M059J (cell line): ENCODE results near the gene RGSL1. TPM values are rescaled to one million over a fixed set of nuclear protein-coding genes. Genes with fewer than 3 reads are reported as not detected.
"Not testable (repeated sequence)": the region's sequence is repeated elsewhere in the genome, so short reads cannot be mapped to it uniquely, and the experiment has no call there.

Experiments
- DNase-seq: peaks from one replicate; pipeline ENCODE4 v3.0.0-alpha.2; 2012; ENCODE audit warnings: low read depth
- total RNA-seq: library from RNA; depleted of rRNA; stranded (reverse); fragments of >200 nt; shearing (Covaris generic); gene quantifications from 2 replicates; pipeline ENCODE4 v1.2.3, GENCODE V29; 2014

RGSL1 gene
- total RNA-seq, 1 experiment from 2014 or later = not detected

DNA sequence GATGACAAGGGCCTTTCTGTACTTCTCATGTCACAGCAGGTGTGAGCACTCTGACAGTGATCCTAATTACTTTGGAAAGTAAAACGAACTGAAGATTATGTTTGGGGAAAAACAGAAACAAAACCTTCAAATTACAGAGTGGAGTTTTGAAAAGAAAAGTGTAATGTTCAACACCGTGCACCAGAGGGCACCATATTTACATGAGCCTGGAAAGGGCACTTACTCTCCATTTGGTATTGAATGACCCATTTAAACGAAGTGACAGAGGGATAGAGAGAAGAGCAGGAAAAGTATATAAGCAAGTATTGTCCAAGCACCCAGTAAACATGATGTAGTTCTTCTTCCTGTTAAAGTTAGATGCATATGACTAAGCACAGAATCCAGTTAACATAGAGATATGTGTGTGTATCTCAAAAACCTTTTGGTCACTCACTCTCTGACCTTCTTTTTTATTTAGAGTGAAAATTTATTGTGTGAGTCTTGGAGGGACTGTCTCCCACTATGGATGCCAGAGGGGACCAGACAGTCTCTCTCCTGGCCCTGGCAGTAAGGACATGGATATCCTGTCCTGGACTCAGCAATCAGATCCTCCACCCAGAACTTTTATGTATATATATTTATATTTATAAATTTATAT is 3.8 kb upstream of the RGSL1 start:
- DNase-seq = peak; percentile 51

DNA sequence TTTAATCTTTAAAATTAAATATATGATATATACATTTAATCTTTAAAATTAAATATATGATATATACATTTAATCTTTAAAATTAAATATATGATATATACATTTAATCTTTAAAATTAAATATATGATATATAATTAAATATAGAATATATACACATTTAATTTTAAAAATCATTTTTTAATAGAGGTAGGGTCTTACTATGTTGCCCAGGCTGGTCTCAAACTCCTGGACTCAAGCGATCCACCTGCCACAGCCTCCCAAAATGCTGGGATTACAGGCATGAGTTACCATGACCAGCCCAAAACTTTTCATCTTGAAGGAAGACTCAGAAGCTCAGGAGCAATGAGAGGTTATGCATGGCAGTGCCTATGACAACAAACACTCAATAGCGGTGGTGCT is 2.8 kb upstream of the RGSL1 start:
- DNase-seq = not testable (repeated sequence)

DNA sequence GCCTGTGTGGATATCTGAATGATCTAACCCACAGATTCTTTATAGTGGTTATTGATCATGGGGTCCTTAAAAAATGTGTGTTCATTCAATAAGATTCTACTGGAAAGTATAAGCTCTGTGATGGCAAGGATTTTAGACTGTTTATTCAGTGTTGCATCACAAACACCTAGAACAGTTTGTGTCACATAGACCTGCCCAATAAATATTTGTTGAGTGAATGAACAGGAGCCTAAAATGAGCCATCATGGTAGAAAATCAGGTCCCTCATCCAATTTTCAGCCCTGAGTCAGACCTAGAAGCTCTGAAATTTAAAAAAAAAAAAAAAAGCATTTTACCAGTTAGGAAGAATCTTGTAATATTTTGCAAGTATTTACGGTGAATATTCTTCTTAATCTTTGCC is 2.3 kb upstream of the RGSL1 start:
- no peak for DNase-seq

DNA sequence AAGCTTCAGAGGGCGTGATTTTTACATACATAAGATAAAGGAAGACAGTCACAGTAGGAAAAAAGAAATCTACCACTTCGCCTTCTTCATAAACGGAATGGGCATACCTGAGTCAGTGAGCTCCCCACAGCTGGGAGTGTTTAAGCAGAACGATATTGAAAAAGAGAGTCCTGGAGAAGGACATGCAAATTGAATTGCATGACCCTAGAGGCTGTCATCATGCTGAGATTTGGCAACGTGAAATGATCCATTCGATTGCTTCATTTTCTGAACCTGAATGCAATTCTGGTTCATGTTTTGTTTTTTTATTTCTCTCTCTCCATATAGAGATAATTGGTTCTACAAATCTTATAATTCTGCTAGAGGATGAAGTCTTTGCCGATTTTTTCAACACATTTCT is 3.7 kb downstream of the RGSL1 start:
- DNase-seq = no peak

DNA sequence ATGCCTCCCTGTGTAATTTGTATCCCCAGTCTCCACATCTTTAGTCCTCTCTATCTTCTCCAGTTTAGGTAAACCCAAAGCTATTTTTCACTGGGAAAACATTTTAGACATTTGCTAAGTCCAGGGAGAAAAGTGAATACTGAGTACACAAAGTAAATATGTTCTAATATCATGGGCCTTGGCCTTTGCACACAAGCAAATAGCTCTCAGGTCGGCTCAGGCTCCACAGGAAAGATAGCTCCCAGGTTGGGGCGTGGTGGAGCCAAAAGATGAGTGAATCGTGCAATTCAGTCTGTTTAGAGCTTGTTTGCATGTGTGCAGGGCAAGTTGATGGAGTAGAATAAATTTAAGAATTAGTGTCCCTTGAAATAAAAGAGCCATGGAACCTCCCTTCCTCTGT is 7.9 kb downstream of the RGSL1 start:
- no peak for DNase-seq

DNA sequence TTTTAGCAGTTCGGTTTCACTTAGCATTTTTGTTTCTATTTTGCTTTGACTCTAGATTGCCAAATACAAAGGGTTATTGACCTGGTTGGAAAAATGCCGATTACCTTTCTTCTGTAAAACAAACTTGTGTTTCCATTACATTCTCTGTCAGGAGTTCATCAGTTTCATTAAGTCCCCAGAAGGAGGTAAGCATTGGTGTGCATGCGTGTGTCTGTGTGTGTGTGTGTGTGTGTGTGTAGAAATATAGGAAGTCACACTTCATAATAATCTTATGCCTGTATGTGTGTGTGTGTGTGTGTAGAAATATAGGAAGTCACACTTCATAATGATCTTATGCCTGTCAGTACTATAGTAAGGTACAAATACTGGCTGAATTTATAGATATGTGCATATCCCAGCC is 10.0 kb downstream of the RGSL1 start:
- no peak for DNase-seq

DNA sequence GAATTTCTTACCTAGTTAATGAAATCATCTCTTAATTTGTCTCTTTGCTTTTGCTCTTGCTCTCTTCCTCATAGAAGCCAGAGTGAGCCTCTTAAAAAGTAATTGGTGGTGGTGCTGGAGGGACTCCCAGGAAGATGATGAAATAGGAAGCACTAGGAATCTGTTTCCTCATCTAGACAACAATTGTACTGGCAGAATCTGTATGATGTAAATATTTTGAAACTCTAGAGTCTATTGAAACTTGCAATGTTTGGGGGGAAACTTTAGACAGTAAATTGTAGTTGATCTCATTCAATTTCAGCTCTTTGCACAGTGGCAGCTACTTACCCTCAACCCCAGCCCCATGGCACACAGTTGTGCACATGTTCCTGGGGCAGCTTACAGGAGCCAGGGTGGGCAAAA is 10.6 kb downstream of the RGSL1 start:
- no peak for DNase-seq

DNA sequence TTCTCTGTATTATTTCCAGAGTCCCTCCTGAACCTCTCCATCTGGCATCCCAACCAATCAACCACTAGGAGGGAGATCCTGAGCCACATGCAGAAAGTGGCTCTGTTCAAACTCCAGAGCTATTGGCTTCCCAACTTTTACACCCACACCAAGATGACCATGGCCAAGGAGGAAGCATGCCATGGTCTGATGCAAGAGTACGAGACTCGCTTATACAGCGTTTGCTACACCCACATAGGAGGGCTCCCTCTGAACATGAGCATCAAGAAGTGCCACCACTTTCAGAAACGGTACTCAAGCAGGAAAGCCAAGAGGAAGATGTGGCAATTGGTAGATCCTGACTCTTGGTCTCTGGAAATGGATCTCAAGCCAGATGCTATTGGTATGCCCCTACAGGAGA is 23.6 kb downstream of the RGSL1 start:
- no peak for DNase-seq

DNA sequence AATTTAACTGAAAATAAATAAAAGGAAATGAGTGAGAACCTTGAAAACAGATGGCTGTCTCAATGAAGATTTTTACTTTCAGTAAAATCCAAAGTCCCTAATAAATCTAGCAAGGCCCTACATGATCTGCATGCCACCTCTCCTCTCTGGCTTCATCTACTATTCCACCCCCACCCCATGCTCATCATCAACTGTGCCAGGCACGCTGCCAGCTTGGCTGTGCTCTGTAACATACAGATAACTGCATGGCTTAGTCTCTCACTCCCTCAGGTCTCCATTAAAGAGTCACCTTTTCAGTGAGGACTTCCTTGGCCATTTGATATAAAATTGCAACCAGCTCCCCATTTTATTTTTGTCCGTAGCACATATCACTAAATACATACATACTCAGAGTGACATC is 26.7 kb downstream of the RGSL1 start:
- DNase-seq = no peak

DNA sequence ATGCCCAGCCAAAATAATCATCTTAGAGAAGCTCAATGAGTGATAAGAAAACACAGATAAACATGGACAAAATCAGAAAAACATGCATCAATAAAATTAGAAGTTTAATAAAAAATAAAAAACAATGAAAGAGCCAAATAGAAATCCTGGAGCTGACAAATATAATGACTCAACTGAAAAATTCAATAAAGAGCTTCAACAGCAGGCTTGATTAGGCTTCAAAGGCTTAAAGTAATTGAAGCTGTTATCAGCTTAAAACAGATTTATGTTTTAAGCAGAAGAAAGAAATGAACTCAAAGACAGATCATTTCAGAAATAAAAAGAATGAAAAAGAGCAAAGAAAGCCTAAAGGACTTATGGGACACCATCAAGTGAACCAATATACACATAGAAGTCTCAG is 28.3 kb downstream of the RGSL1 start:
- DNase-seq = no peak

DNA sequence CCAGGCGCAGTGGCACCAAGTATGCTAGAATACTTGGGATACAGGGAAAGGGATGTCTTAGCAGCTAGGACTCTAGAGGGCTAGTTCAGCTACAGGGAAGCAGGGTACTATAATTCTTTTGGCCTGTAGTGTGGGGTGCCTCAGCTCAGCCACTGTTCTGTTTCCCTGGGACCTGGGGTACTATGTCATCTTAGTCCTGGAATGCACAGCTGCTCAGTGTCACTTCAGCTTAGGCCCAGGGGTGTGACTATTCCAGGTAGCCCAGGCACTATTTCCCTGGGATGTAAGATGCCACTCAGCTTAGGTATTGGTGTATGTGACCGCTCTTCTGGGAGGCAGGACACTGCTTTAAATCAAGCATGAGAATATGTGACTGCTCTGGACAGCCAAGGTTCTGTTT is 34.1 kb downstream of the RGSL1 start:
- no peak for DNase-seq

DNA sequence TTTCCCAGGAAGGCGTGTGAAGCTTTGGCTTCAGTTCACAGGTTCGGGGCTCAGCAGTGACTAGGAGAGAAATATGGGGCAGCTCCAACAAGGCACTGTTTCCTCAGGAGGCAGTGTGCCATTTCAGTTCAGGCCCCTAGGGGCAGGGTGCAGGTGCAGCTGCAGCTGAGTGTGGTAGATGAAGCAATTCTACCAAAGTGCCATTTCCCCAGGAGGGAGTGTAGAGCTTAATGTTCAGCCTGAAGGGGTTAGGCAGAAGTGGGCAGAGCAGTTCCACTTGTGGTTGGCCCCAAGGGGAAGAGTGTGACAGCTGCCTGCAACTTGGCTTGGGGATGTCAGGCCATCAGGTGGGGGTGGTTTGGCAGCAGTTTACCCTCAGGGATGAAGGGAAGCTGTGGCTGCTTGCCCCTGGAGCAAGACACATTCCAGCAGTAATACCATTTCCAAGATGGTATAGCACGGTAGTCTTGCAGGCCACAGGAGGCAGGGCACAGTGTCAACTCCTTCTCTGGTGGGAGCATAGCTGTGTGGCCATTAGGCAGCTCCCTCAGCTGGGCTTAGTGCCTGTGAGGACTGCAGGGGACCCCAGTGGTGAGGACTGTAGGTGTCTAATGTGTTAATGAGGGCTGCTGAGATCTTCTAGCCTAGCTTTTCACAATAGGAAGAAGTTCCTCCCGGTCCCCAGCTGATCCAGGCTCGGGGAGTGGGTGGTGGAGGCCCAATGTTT is 34.7 kb downstream of the RGSL1 start:
- no peak for DNase-seq

DNA sequence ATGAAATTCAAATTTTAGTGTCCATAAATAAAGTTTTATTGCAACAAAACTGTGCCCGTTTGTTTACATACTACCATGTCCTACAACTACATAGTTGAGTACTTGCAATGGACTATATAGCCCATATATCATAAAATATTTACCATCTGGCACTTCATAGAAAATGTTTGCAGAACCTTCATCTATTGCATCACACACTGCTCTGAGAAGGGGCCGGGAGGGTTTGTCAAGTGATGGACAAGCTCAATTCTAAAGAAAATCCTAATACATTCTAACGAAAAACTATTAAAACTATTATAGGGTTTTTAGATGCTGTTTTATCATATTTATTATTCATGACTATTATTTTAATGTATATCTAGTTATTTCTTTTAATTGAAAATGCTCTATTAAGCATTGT is 35.9 kb downstream of the RGSL1 start:
- no peak for DNase-seq

DNA sequence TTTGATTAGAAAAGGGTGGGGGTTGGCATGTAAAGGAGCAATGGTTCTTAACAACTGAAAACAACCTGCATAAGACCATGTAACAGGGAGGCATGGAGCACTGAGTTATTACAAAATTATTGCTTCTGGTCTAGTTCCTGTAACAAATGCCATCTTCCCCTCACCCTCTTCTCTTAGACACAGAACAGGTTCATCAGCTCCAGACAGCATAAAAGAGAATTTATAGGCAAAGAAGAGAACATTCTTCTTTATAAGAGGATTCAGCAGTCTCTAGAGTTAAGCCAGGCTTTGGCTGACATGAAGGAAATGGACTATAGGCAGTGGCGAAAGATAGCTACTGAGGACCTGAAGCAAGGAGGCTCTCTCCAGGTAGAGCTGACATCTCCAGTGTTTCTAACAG is 38.9 kb downstream of the RGSL1 start:
- DNase-seq = no peak

DNA sequence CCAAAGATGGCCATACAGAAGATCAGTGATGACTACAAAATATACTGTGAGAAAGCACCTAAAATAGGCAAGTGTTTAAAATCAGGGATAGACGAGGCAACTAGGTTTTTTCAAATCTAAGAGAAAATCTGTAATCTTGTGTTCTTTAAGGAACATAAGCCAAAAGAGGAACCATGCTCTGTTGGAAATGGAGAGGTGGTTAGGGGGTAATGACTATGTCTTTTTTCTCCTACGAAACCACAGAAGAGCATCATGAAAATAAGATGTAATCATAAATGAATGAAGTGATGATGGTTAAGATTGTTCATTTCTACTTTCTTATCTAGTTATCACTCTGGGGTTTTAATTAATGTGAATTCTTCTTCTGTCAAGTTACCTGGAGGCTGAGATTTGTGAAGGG is 43.1 kb downstream of the RGSL1 start:
- no peak for DNase-seq

DNA sequence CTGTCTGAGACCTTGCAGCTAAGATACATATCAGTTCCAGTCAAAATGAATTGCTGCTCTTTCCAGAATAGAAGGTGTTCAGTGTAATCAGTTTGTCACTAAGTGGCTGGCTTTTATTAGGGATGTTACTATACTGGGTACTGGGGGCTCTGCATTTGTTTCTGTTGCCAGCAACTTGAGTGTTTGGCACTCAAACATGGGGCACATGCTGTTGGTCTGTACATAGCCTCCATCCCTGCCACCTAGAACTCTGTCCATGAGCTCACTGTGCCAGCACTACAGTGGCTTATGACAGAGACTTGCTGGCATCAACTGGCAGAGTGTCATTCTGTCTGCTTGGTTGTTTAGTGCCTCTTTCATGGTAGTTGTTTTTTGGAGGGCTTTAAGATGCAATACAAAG is 45.1 kb downstream of the RGSL1 start:
- no peak for DNase-seq

DNA sequence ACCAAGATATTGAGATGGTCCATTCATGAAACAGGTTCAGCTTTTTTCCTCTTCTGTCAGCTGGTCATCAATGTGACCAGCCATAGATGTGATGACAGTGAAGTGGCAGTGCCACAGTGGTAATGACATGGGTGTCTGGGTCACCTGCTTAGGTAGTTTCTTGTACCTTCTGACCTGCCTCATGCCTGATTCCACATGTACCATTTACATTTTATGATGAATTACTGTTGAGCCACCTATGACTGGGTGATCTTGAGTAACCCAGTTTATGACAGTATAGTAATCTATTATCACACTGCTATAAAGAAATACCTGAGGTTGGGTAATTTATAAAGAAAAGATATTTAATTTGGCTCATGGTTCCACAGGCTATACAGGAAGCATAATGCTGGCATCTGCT is 45.7 kb downstream of the RGSL1 start:
- DNase-seq = no peak

DNA sequence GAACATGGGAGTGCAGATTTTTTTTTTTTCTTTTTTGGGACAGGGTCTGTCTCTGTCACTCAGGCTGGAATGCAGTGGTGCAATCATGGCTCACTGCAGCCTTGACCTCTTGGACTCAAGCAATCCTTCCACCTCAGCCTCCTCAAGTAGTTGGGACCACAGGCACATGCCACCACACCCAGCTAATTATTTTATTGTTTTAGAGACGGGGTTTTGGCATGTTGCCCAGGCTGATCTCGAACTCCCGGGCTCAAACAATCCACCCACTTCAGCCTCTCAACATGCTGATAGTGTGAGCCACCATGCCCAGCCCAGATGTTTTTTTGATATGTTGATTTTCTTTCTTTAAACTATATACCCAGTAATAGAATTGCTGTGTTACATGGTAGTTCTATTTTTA is 57.7 kb downstream of the RGSL1 start:
- DNase-seq = peak; percentile 25

DNA sequence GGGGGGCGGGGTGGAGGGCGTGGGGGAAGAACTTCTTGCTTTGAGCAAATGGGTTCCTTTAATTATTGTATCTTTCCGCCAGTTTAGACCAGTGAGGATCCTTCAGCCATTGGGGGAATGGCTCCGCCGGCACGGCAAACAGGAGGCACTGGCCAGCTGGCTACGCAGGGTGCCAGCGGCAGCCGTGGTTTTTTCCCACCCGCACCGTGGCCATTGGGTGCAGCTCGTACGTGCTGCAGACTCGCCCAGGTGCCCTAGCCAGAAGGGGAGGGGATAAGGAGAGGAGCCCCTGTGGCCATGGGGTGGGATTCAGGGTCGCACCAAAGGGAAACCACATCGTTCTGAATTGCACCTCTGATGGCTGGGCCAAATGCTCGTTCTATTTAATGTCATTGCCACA is 65.6 kb downstream of the RGSL1 start:
- DNase-seq = no peak

DNA sequence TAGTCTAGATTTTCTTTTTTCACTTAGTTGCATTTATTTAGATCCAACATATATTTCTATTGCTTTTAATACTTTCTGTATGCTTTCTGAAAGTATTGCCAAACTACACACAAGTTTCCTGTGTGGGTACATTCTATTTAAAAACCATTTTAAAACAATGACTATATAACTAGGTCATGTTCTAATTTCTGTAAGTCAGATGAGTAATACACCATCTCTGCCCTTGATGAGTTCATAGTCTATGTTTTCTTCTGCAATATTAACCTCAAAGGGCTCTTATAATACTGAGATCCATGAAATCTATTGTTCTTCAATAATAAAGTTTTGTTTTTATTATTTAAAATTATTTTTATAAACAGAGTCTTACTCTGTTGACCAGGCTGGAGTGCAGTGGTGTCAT is 70.8 kb downstream of the RGSL1 start:
- DNase-seq = no peak

DNA sequence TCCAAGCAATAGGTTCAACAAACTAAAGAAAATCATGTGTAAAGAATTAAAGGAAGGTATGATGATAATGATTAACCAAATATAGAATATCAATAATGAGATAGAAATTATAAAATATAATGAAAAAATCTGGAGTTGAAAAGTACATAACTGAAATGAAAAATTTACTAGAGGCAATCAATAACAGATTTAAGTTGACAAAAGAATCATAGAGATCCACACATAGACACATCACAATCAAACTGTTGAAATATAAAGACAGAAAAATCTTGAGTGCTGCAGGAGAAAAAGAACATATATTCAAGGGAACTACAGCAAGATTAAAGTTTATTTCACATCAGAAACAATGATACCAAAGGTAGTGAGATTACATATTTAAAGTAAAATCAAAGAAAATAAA is 75.4 kb downstream of the RGSL1 start:
- DNase-seq = no peak

DNA sequence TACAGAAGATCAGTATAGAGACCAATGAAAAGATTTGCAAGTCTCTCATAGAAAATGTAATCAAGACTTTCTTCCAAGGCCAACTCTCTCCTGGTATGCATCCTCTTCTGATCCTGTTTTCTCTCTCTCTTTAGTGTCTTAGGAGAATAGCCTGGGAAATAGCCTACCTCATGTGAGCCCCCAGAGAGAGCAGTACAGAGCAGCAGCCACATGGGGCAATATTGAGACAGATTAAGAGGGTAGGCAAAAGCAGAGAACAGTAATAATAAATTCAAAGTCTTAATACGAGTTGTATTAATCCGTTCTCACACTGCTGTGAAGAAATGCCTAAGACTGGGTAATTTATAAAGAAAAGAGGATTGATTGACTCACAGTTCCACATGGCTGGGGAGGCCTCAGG is 77.7 kb downstream of the RGSL1 start:
- DNase-seq = no peak

DNA sequence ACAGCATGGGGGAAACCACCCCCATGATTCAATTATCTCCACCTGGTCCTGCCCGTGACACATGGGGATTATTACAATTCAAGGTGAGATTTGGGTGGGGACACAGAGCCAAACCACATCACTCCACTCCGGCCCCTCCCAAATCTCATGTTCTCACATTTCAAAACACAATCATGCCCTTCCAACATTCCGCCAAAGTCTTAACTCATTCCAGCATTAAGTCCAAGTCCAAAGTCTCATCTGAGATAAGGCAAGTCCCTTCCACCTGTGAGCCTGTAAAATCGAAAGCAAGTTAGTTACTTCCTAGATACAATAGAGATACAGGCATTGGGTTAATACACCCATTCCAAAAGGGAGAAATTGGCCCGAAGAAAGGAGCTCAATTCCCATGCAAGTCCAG is 78.3 kb downstream of the RGSL1 start:
- DNase-seq = not testable (repeated sequence)

DNA sequence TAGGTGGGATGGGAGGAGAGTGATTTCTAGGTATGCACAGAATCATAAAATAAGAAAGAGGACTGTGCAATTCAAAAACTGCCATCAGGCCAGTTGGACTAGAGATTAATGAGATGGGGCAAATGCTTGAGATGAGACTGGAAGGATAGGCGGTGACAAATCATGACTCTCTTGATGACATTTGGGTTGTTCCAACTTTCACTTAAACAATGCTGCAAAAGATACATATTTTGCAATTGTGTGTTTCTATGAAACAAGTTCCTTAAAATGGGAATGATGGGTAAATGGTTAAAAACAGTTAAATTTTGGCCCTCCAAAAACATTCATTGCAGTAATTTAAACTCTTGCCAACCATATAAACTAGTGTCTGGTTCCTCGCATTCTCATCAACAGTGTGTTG is 84.0 kb downstream of the RGSL1 start:
- no peak for DNase-seq
